ENCODE results near the gene CAB39. TPM values are rescaled to one million over a fixed set of nuclear protein-coding genes. Genes with fewer than 3 reads are reported as not detected.

The CAB39 gene
- polyA plus RNA-seq, 3 donors, result 33.1 to 53.8 (median 38.3) TPM

GRCh38 chr2:230790981-230791380 is 78.3 kb downstream of the CAB39 start:
- no peak overlapping the region for H3K4me3 Mint-ChIP-seq
- H3K36me3 Mint-ChIP-seq, result peaks cover 65 to 66% of the 10 kb centered on the region in 2 donors
- H3K9ac ChIP-seq (ENCODE audit: insufficient read depth, low read length, poor library complexity, severe bottlenecking), result no peak overlapping the region
- peak overlapping the region in 2 of 7 donors; percentile 42 to 90 for H3K27ac Mint-ChIP-seq
- intact Hi-C loops (cut with micrococcal nuclease), result loop anchor here (5.0 to 10.0 kb wide), 3 partner anchors 79 to 126 kb away; partner anchors contain the start of gene CAB39 (in 2 of the 2)
- H2AFZ ChIP-seq (ENCODE audit: insufficient read depth, low read depth, low read length, poor library complexity, severe bottlenecking), result no peak overlapping the region
- H3K36me3 ChIP-seq (replicated peaks in 1 of 2; ENCODE audit: control insufficient read depth in 1 of 2, insufficient read depth in 2 of 2, low read length in 2 of 2), result peaks cover 32 to 70% of the 10 kb centered on the region in 2 donors
- H3K27ac ChIP-seq (ENCODE audit: low read depth in 1 of 2, low read length in 2 of 2), result peak overlapping the region in 1 of 2 donors; percentile 33
- peaks cover 0 to 12% of the 10 kb centered on the region in 2 donors for H3K9me3 ChIP-seq (replicated peaks in 1 of 2; ENCODE audit: control insufficient read depth in 1 of 2, insufficient read depth in 1 of 2, low read length in 2 of 2)
- TF ChIP-seq CTCF (IDR thresholded peaks at IDR 0.05), result no peak
- H3K4me1 Mint-ChIP-seq, result peaks cover 52% of the 10 kb centered on the region
- peaks cover 87% of the 10 kb centered on the region for H4K20me1 ChIP-seq (ENCODE audit: insufficient read depth, low read length)
- H3K9me3 Mint-ChIP-seq, result peaks cover 6 to 16% (median 11%) of the 10 kb centered on the region in 7 donors
- peaks cover 89% of the 10 kb centered on the region for H3K79me2 ChIP-seq (ENCODE audit: insufficient read depth, low read length)
- WGBS (ENCODE audit: insufficient coverage), result 100% methylated on average over 1 of the region's 1 CpG
- H3K4me2 ChIP-seq (replicated peaks; ENCODE audit: extremely low read depth, low read length, poor library complexity, severe bottlenecking), result no peak overlapping the region
- H3K4me1 ChIP-seq (ENCODE audit: control insufficient read depth in 1 of 2, insufficient read depth in 2 of 2, low read length in 2 of 2), result peaks cover 30 to 36% of the 10 kb centered on the region in 2 donors
- H3K27me3 ChIP-seq (ENCODE audit: control insufficient read depth in 2 of 2, insufficient read depth in 2 of 2, low read length in 2 of 2), result no peaks in the 10 kb centered on the region
- H3K27me3 Mint-ChIP-seq (ENCODE audit: low read depth in 3 of 3), result peaks cover 0 to 3% (median 0%) of the 10 kb centered on the region in 3 donors
- no peak overlapping the region for H3K4me3 ChIP-seq (replicated peaks in 1 of 3; ENCODE audit: low read depth in 2 of 3, low read length in 3 of 3)
- no peak for DNase-seq

GRCh38 chr2:230793572-230794359 is 81.1 kb downstream of the CAB39 start:
- Histone ChIP-seq H3K79me2 (ENCODE audit: insufficient read depth, low read length) (peaks cover 83% of the 10 kb centered on the region), H3K4me3 (replicated peaks in 1 of 3; ENCODE audit: low read depth in 2 of 3, low read length in 3 of 3) (peak overlapping the region in 1 of 3 experiments; percentile 5), H2AFZ (ENCODE audit: insufficient read depth, low read depth, low read length, poor library complexity, severe bottlenecking) (no peak overlapping the region), H3K9ac (ENCODE audit: insufficient read depth, low read length, poor library complexity, severe bottlenecking) (peak overlapping the region; percentile 66), H3K27me3 (ENCODE audit: control insufficient read depth in 2 of 2, insufficient read depth in 2 of 2, low read length in 2 of 2) (no peaks in the 10 kb centered on the region), H3K4me2 (replicated peaks; ENCODE audit: extremely low read depth, low read length, poor library complexity, severe bottlenecking) (peak overlapping the region; percentile 53), H3K27ac (ENCODE audit: low read depth in 1 of 2, low read length in 2 of 2) (peak overlapping the region; percentile 81 to 98), H3K4me1 (ENCODE audit: control insufficient read depth in 1 of 2, insufficient read depth in 2 of 2, low read length in 2 of 2) (peaks cover 53 to 63% of the 10 kb centered on the region in 2 donors), H3K36me3 (replicated peaks in 1 of 2; ENCODE audit: control insufficient read depth in 1 of 2, insufficient read depth in 2 of 2, low read length in 2 of 2) (peaks cover 26 to 58% of the 10 kb centered on the region in 2 donors), H3K9me3 (replicated peaks in 1 of 2; ENCODE audit: control insufficient read depth in 1 of 2, insufficient read depth in 1 of 2, low read length in 2 of 2) (peaks cover 0 to 5% of the 10 kb centered on the region in 2 donors), H4K20me1 (ENCODE audit: insufficient read depth, low read length) (peaks cover 87% of the 10 kb centered on the region)
- Mint-ChIP-seq H3K27me3 (ENCODE audit: low read depth in 3 of 3) (peaks cover 0 to 3% (median 0%) of the 10 kb centered on the region in 3 donors), H3K36me3 (peaks cover 50 to 53% of the 10 kb centered on the region in 2 donors), H3K9me3 (peaks cover 0 to 6% (median 3%) of the 10 kb centered on the region in 7 donors), H3K4me3 (peak overlapping the region; percentile 35 to 75), H3K4me1 (peaks cover 57% of the 10 kb centered on the region), H3K27ac (peak overlapping the region; percentile 94 to 98 (median 97))
- WGBS (ENCODE audit: insufficient coverage), result 7% methylated on average over 3 of the region's 8 CpGs
- intact Hi-C loops (cut with micrococcal nuclease), result loop anchor here (5.0 to 10.0 kb wide), 3 partner anchors 81 to 129 kb away; partner anchors contain the start of gene CAB39 (in 2 of the 2)
- no peak for TF ChIP-seq CTCF (IDR thresholded peaks at IDR 0.05)
- peak; percentile 93 to 98 (median 98) for DNase-seq
